Upper lobe of left lung (tissue), 4 donors: ENCODE measurements around the gene RELCH.

ENCODE experiments used
- POLR2A ChIP-seq, 4 donors: fragments of 450-650 bp; IDR thresholded peaks; one replicate each; pipeline ENCODE4 v1.5.1; 2016 to 2017; ENCODE audit warnings: antibody characterized with exemption in 4 of 4, mild to moderate bottlenecking in 2 of 4
- TF ChIP-seq, protein P1 (sequence below), 6 experiments: fragments of 450-650 bp in 4 of 6; fragments of 200-600 bp in 2 of 6; sonication (generic) in 2 of 6; IDR thresholded peaks; one replicate each; pipeline ENCODE4 v1.5.1; 2016 to 2019; ENCODE audit warnings: antibody characterized with exemption in 6 of 6

DNA sequence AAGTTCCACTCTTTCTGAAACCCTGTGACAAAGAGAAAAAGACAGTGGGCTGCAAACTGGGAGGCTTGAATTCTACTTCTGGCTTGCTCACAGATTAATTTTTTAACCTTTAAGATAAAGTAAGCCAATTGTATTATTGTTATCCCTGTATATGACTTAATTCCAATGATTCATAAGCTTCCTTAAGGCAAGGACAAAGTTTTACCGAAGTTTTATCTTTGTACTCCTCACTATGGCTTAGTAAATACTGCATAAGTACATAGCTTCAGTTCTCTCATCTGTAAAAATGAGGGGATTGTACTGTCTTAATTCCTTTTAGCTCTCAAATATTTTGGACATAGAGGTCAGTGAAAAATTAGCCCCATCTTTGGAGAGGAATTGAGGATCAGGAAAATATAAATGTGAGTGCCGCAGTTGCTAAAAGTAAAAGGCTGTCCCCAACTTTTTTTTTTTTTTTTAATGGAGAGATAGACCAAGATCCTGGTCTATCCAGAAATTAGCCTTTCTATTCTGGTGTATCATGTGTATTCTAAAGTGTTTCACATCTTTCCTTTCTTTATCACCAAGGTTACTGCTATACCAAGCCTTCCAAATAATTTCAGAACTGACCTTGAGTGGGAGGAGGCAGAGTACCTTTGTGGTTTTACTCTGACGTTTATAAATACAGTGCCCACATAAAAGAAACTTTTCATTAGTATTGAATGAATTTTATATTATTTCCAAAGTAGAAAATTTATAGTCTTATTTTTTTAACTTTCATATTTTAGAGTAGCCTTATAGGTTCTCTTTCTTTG lies 13.3 kb downstream of the RELCH start:
- TF ChIP-seq, protein P1, sequence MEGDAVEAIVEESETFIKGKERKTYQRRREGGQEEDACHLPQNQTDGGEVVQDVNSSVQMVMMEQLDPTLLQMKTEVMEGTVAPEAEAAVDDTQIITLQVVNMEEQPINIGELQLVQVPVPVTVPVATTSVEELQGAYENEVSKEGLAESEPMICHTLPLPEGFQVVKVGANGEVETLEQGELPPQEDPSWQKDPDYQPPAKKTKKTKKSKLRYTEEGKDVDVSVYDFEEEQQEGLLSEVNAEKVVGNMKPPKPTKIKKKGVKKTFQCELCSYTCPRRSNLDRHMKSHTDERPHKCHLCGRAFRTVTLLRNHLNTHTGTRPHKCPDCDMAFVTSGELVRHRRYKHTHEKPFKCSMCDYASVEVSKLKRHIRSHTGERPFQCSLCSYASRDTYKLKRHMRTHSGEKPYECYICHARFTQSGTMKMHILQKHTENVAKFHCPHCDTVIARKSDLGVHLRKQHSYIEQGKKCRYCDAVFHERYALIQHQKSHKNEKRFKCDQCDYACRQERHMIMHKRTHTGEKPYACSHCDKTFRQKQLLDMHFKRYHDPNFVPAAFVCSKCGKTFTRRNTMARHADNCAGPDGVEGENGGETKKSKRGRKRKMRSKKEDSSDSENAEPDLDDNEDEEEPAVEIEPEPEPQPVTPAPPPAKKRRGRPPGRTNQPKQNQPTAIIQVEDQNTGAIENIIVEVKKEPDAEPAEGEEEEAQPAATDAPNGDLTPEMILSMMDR (IDR thresholded peaks at IDR 0.05) = no peak
- TF ChIP-seq POLR2A (IDR thresholded peaks at IDR 0.05) = no peak
